Keratinocyte (primary cell): Measurements from ENCODE around the gene HMCN1.

ENCODE experiments used
- EZH2 ChIP-seq: IDR thresholded peaks from one replicate; pipeline ENCODE4 v1.6.1; 2012; ENCODE audit warnings: inconsistent platforms, mild to moderate bottlenecking, low read length, moderate library complexity
- TF ChIP-seq, protein P1 (sequence below), 3 experiments: IDR thresholded peaks in 1 of 3; conservative IDR thresholded peaks in 1 of 3; optimal IDR thresholded peaks in 1 of 3; 2 replicates in 2 of 3; 3 replicates in 1 of 3; pipeline versions ENCODE3 to v1.5.1; 2011; ENCODE audit warnings: low read length in 3 of 3, mild to moderate bottlenecking in 3 of 3, moderate library complexity in 2 of 3, control low read depth in 1 of 3, inconsistent platforms in 1 of 3; ENCODE audit not compliant: insufficient read depth in 2 of 3; ENCODE audit errors: extremely low read depth in 1 of 3

DNA sequence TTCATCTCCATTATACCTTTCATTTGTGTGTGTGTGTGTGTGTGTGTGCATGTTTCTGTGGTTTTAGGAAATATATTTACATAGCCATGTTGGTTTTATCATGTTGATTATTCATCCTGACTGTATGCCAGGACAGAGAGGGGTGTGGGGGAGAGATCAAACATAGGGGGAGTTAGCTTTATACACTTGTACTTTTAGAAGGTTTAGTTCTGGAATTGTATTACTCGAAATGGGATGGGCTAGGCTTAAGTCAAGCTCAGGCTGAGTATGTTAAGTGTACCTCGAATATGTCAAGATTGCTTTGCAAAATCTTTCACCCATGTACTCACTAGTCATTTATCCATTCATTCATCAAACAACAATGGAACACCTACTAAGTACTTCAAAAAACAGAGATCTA lies 123.3 kb downstream of the HMCN1 start:
- TF ChIP-seq, protein P1, sequence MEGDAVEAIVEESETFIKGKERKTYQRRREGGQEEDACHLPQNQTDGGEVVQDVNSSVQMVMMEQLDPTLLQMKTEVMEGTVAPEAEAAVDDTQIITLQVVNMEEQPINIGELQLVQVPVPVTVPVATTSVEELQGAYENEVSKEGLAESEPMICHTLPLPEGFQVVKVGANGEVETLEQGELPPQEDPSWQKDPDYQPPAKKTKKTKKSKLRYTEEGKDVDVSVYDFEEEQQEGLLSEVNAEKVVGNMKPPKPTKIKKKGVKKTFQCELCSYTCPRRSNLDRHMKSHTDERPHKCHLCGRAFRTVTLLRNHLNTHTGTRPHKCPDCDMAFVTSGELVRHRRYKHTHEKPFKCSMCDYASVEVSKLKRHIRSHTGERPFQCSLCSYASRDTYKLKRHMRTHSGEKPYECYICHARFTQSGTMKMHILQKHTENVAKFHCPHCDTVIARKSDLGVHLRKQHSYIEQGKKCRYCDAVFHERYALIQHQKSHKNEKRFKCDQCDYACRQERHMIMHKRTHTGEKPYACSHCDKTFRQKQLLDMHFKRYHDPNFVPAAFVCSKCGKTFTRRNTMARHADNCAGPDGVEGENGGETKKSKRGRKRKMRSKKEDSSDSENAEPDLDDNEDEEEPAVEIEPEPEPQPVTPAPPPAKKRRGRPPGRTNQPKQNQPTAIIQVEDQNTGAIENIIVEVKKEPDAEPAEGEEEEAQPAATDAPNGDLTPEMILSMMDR (optimal IDR thresholded peaks at IDR 0.05 in 1 of 3, IDR thresholded peaks at IDR 0.05 in 1 of 3, conservative IDR thresholded peaks at IDR 0.05 in 1 of 3; ENCODE audit: extremely low read depth in 1 of 3, insufficient read depth in 2 of 3, low read length in 3 of 3), result no peak
- TF ChIP-seq EZH2, result no peak
